Astrocyte of the spinal cord (primary cell): ENCODE data around the gene TEX30.

Experiments
- DNase-seq: peaks from one replicate; pipeline ENCODE4 v3.0.0; 2011; ENCODE audit warnings: low read depth, low spot score
- H3K4me3 ChIP-seq: 2 replicates; pipeline ENCODE4 v1.5.1; 2011; ENCODE audit warnings: low read depth, mild to moderate bottlenecking, low read length, moderate library complexity
- in situ Hi-C: cut with HindIII; loops from 2 replicates; pipeline ENCODE4 v1.10.0; 2017; ENCODE audit warnings: low sequenced_read_pairs
- TF ChIP-seq, protein P1 (sequence below): IDR thresholded peaks from 2 replicates; pipeline ENCODE4 v1.5.1; 2012; ENCODE audit warnings: low read depth, mild to moderate bottlenecking, low read length, inconsistent platforms

The TEX30 gene

DNA sequence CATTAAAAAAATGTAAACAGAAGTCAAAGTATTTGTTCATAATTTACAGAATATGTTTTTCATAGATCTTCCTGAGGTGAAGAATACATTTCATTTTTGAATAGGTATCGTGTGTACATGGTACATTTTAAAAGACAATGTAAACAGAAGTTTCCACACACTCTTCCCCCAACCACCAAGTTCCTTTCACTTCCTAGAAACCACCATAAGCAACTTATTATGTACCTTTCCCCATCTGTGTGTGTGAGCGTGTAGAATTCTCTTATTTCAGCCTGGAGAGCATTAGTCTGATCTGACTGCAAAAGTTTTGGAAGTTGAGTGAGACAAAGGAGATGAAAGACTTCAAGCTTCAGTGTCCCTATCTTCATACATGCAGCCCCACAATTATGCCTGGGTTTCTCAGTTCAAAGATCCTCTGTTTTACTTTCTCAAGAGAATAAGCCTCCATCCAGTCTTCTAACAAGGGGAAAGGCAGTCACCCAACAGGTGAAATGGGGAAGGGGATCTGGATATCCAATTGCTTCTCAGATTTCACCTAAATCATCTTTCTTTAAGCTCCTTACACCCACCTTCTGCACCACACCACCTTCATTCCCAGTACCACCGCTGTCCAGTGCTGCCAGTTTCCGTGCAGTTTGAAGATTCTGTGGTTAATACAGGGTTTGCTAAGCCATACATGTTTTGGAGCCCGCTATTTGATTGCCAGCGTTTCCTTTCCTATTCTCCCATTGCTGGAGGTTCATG is 2.1 kb downstream of the TEX30 start:
- TF ChIP-seq, protein P1, sequence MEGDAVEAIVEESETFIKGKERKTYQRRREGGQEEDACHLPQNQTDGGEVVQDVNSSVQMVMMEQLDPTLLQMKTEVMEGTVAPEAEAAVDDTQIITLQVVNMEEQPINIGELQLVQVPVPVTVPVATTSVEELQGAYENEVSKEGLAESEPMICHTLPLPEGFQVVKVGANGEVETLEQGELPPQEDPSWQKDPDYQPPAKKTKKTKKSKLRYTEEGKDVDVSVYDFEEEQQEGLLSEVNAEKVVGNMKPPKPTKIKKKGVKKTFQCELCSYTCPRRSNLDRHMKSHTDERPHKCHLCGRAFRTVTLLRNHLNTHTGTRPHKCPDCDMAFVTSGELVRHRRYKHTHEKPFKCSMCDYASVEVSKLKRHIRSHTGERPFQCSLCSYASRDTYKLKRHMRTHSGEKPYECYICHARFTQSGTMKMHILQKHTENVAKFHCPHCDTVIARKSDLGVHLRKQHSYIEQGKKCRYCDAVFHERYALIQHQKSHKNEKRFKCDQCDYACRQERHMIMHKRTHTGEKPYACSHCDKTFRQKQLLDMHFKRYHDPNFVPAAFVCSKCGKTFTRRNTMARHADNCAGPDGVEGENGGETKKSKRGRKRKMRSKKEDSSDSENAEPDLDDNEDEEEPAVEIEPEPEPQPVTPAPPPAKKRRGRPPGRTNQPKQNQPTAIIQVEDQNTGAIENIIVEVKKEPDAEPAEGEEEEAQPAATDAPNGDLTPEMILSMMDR, result no peak
- no peak overlapping the region for H3K4me3 ChIP-seq
- in situ Hi-C loops, result no loop called here
- no peak for DNase-seq

DNA sequence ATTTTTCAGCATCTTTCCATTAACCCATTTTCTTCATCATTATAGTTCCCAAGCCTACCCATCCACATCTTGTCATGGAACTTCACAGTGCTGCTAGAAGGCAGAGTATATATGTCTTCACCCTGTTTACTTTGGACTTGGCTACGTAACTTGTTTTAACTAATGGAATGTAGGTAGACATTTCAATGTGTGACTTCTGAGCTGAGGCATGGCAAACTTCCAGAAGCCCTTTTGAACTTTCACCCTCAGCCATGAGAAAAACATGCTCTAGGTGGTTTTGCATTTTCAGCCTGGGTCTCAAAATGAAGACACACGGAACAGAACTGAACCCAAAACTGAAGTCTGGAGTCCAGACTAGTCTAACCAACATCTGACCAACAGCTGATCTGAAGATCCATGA is 3.2 kb downstream of the TEX30 start:
- no peak for DNase-seq
- in situ Hi-C loops, result no loop called here
- H3K4me3 ChIP-seq, result no peak overlapping the region
- TF ChIP-seq, protein P1, result no peak

DNA sequence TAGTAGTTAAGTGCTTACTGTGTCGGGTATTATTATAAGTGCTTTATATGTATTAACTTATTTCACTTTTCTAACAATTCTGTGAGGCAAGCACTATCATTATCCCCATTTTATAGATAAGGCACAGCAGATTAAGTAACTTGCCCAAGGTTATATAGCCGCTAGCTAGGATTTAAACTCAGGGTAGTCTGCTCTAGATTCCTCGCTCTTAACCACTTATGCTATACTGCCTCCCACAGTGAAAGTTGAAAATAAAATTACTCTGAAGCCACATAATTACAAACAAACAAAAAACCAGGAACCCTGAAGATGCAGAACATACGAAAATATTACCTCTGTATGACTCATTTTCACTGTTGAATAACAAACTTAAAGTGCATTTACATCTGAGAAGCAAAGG is 3.9 kb downstream of the TEX30 start:
- H3K4me3 ChIP-seq, result no peak overlapping the region
- in situ Hi-C loops, result no loop called here
- TF ChIP-seq, protein P1, result no peak
- no peak for DNase-seq

DNA sequence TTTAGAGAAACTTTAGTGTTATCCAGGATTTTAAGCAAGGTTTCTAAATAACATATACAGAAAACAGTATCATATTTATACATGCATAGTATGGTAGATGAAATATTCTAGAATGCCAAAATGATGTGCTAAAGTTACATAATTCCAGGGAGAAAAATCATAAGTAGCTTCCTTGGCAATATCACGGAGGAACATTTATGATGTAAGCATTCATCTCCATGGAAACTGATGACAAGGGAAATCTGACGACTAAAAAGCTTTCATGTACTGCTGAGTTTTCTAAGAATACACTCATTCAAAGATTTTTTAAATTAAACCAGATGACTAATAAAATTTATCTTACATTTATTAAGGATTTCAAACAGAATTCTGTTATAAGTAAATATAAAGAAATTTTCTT is 4.7 kb downstream of the TEX30 start:
- in situ Hi-C loops, result no loop called here
- DNase-seq, result no peak
- H3K4me3 ChIP-seq, result no peak overlapping the region
- TF ChIP-seq, protein P1, result no peak

DNA sequence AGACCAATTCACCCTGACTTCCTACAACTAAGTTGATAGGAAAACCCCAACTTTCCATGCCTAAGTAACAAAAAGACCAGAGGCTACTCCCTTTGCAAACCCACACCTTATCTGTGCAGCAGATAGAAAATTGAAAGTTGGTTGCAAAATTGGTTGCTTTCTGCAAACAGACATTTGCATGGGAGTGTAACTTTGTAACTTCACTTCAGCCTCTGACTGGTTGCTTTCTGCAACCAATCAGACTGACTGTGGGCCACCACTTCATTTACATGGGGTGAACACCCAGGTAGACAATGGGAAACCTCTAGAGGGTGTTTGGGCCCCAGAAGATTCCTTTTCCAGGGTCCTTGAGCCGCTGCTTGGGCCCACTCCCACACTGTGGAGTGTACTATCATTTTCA is 9.8 kb downstream of the TEX30 start:
- in situ Hi-C loops, result no loop called here
- TF ChIP-seq, protein P1, result no peak
- no peak for DNase-seq
- no peak overlapping the region for H3K4me3 ChIP-seq

DNA sequence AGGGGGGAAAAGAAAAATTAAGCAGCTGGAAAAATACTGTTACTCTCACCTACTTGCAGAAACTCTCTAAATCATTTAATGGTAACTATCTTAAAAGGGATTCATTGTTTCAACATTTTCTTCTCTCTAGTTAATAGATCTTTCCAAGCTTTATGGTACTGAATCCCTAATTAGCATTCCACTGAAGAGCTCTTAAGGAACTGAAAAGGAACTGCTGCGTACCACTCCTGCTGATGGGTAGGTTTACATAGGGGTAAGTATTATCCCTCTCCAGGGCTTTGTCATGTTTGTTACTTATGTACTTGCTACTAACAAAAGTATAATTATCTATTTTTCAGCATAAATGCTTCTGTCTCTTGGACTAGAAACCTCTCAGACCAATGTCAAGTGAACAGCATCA is 12.5 kb downstream of the TEX30 start:
- in situ Hi-C loops, result no loop called here
- DNase-seq, result no peak
- TF ChIP-seq, protein P1, result no peak
- no peak overlapping the region for H3K4me3 ChIP-seq

DNA sequence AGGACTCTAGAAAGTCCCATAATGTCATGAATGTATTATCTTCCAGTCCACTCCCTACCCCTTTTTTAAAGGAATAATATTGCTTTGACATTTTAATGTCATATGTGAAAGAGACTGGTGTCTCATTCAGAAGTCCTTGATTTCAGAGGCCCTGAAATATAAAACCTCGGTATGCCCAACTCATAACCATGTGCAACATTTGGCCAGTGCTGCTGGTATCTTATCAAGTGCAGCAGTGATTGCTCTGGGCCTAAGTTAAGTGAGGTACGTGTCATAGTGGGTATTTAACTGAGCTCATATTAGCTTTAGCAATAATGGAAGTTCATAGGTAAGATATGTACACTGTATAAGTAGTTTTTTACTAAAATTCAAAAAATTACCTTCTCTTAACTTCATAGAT is 14.7 kb downstream of the TEX30 start:
- DNase-seq, result no peak
- TF ChIP-seq, protein P1, result no peak
- no peak overlapping the region for H3K4me3 ChIP-seq
- in situ Hi-C loops, result no loop called here
